B cell (primary cell): Measurements from ENCODE around the gene PEX14. TPM values are rescaled to one million over a fixed set of nuclear protein-coding genes. Genes with fewer than 3 reads are reported as not detected.

ENCODE experiments used
- ATAC-seq: fragments of 200-7000 bp; cut with Tn5 transposase; one replicate; pipeline ENCODE4 v1.10.0; 2021; ENCODE audit warnings: low read depth, mild to moderate bottlenecking, moderate number of reproducible peaks, moderate library complexity
- CTCF ChIA-PET: fragments of 350-600 bp; sonication (Branson Sonifier 250); formaldehyde crosslinking; loops from one replicate; lab custom pipeline; 2021; ENCODE audit warnings: antibody characterized with exemption, inconsistent platforms; lab: Charles Lee
- POLR2A ChIA-PET: fragments of 350-600 bp; sonication (Branson Sonifier 250); formaldehyde crosslinking; loops from one replicate; lab custom pipeline; 2021; ENCODE audit warnings: antibody characterized with exemption; lab: Charles Lee
- DNase-seq: peaks from one replicate; pipeline ENCODE4 v3.0.0; 2013
- H2AFZ ChIP-seq: 2 replicates; pipeline ENCODE4 v1.6.1; 2012; ENCODE audit warnings: mild to moderate bottlenecking, low read depth, low read length; ENCODE audit not compliant: insufficient read depth, poor library complexity, severe bottlenecking
- H3K27ac ChIP-seq, 2 donors: 1 replicate in 1 of 2; 2 replicates in 1 of 2; pipeline ENCODE4 v1.5.1; 2012 to 2013; ENCODE audit warnings: low read length in 2 of 2, mild to moderate bottlenecking in 2 of 2, moderate library complexity in 1 of 2
- H3K27me3 ChIP-seq, 4 experiments: fragments of 200-600 bp in 1 of 4; sonication (generic) in 1 of 4; replicated peaks in 1 of 4; 1 replicate in 2 of 4; 2 replicates in 2 of 4; pipeline versions ENCODE4 v1.6.1 to v1.7.0; 2013 to 2016; ENCODE audit warnings: low read length in 3 of 4, mild to moderate bottlenecking in 2 of 4, mixed read lengths in 1 of 4, moderate library complexity in 1 of 4; ENCODE audit not compliant: insufficient read depth in 4 of 4, control insufficient read depth in 3 of 4; ENCODE audit errors: control extremely low read depth in 1 of 4
- H3K36me3 ChIP-seq, 2 experiments: replicated peaks in 1 of 2; 1 replicate in 1 of 2; 2 replicates in 1 of 2; pipeline versions ENCODE4 v1.6.1 to v1.7.1; 2013; ENCODE audit warnings: low read length in 1 of 2; ENCODE audit not compliant: insufficient read depth in 2 of 2, control insufficient read depth in 1 of 2; ENCODE audit errors: control extremely low read depth in 1 of 2, extremely low read depth in 1 of 2
- H3K4me1 ChIP-seq, 2 donors: fragments of 200-600 bp in 1 of 2; sonication (generic) in 1 of 2; 1 replicate in 1 of 2; 2 replicates in 1 of 2; pipeline versions ENCODE4 v1.5.1 to v1.6.1; 2013 to 2017; ENCODE audit warnings: low read length in 2 of 2; ENCODE audit not compliant: control insufficient read depth in 2 of 2, insufficient read depth in 2 of 2
- H3K4me2 ChIP-seq: replicated peaks from 2 replicates; pipeline ENCODE3; 2012; ENCODE audit warnings: mild to moderate bottlenecking, low read depth, low read length; ENCODE audit not compliant: poor library complexity, severe bottlenecking
- H3K4me3 ChIP-seq, 5 experiments: fragments of 200-600 bp in 1 of 5; sonication (generic) in 1 of 5; 1 replicate in 3 of 5; 2 replicates in 2 of 5; pipeline versions ENCODE4 v1.5.1 to v1.7.0; 2011 to 2016; ENCODE audit warnings: low read length in 4 of 5, mild to moderate bottlenecking in 4 of 5, low read depth in 2 of 5, control low read depth in 1 of 5, moderate library complexity in 1 of 5; ENCODE audit not compliant: insufficient read depth in 1 of 5; ENCODE audit errors: control extremely low read depth in 1 of 5, extremely low read depth in 1 of 5
- H3K79me2 ChIP-seq: fragments of 200-600 bp; sonication (generic); one replicate; pipeline ENCODE4 v1.6.0; 2016; ENCODE audit warnings: low read length; ENCODE audit not compliant: control insufficient read depth, insufficient read depth
- H3K9ac ChIP-seq: fragments of 200-600 bp; sonication (generic); 2 replicates; pipeline ENCODE4 v1.6.1; 2017; ENCODE audit warnings: mild to moderate bottlenecking, low read length, moderate library complexity
- H3K9me3 ChIP-seq, 3 donors: one replicate each; pipeline versions ENCODE4 v1.6.1 to v1.7.1; 2013; ENCODE audit warnings: low read length in 2 of 3; ENCODE audit not compliant: control insufficient read depth in 2 of 3, insufficient read depth in 1 of 3; ENCODE audit errors: control extremely low read depth in 1 of 3
- H4K20me1 ChIP-seq: 2 replicates; pipeline ENCODE4 v1.6.0; 2012; ENCODE audit warnings: mild to moderate bottlenecking, low read length; ENCODE audit not compliant: insufficient read depth, control insufficient read depth, poor library complexity, severe bottlenecking
- H3K27ac Mint-ChIP-seq: one replicate; pipeline ENCODE4 v1.8.0; 2021; ENCODE audit warnings: mixed read lengths
- H3K27me3 Mint-ChIP-seq: one replicate; pipeline ENCODE4 v1.8.0; 2021; ENCODE audit warnings: mixed read lengths
- H3K4me1 Mint-ChIP-seq: one replicate; pipeline ENCODE4 v1.8.0; 2021; ENCODE audit warnings: mixed read lengths
- H3K4me3 Mint-ChIP-seq: one replicate; pipeline ENCODE4 v1.8.0; 2021; ENCODE audit warnings: mixed read lengths
- H3K9me3 Mint-ChIP-seq: one replicate; pipeline ENCODE4 v1.8.0; 2022; ENCODE audit warnings: mixed read lengths; ENCODE audit not compliant: insufficient read depth
- CTCF ChIP-seq: fragments of 200-600 bp; IDR thresholded peaks from one replicate; pipeline ENCODE4 v1.8.0; 2022; ENCODE audit warnings: antibody characterized with exemption, mild to moderate bottlenecking
- EZH2 ChIP-seq: IDR thresholded peaks from 2 replicates; pipeline ENCODE4 v1.6.1; 2012; ENCODE audit warnings: borderline replicate concordance, low read depth, mild to moderate bottlenecking, moderate library complexity, low read length; ENCODE audit not compliant: insufficient read depth, poor library complexity, severe bottlenecking
- WGBS: methylation state at CpG from one replicate; pipeline ENCODE4 v1.1.5; 2013; ENCODE audit warnings: missing lambda C conversion rate; ENCODE audit not compliant: insufficient coverage; 5-methylcytosine and 5-hydroxymethylcytosine counted together
- intact Hi-C: fragments of 100-400 bp; cut with micrococcal nuclease; formaldehyde crosslinking; loops from one replicate; pipeline ENCODE4 v1.10.0; 2022
- polyA plus RNA-seq: library from polyadenylated mRNA; depleted of rRNA; stranded (reverse); fragments of >200 nt; gene quantifications from 2 replicates; pipeline ENCODE4 v1.2.3, GENCODE V29; 2012
- total RNA-seq, 2 donors: library from RNA; stranded (reverse); fragments of 120-200 nt in 1 of 2; gene quantifications; 1 replicate in 1 of 2; 2 replicates in 1 of 2; pipeline versions ENCODE4 v1.2.3 to v1.2.4, GENCODE V29; 2013 to 2022

PEX14 gene
- total and polyA plus RNA-seq, 2 donors (not counting 1 experiment from before 2014, with no cell fraction given), result 14.1 to 19.3 TPM

GRCh38 chr1:10471411-10472219, 3.1 kb upstream of the PEX14 start:
- H3K4me2 ChIP-seq, result peak overlapping the region; percentile 88
- intact Hi-C loops, result loop anchor here (1.0 to 10.0 kb wide), 4 partner anchors 41 to 1333 kb away; partner anchors contain the start of genes CENPS, CLCN6, LZIC and MTHFR
- peak overlapping the region; percentile 87 for H3K4me3 Mint-ChIP-seq
- ChIA-PET POLR2A (no interaction called here), CTCF (interaction anchor here (1.3 to 3.4 kb wide), 3 partner anchors 21 to 41 kb away, joined by 3 to 14 read pairs (median 3); partner anchors contain the start of gene CENPS)
- no peaks in the 10 kb centered on the region for H3K27me3 Mint-ChIP-seq
- DNase-seq (no peak), ATAC-seq (no peak)
- H3K4me1 Mint-ChIP-seq, result peaks cover 44% of the 10 kb centered on the region
- peaks cover 0 to 7% (median 0%) of the 10 kb centered on the region in 3 donors for H3K9me3 ChIP-seq
- H3K9me3 Mint-ChIP-seq, result no peaks in the 10 kb centered on the region
- H4K20me1 ChIP-seq, result no peaks in the 10 kb centered on the region
- peaks cover 34 to 44% of the 10 kb centered on the region in 2 donors for H3K4me1 ChIP-seq
- peaks cover 31% of the 10 kb centered on the region for H3K79me2 ChIP-seq
- peak overlapping the region; percentile 19 to 74 for H3K27ac ChIP-seq
- peak overlapping the region; percentile 88 for H3K27ac Mint-ChIP-seq
- H2AFZ ChIP-seq, result peak overlapping the region; percentile 94
- H3K9ac ChIP-seq, result peak overlapping the region; percentile 74
- 27% methylated on average over 21 of the region's 23 CpGs for WGBS
- TF ChIP-seq CTCF, result no peak
- TF ChIP-seq EZH2, result no peak
- H3K27me3 ChIP-seq, result no peaks in the 10 kb centered on the region
- H3K36me3 ChIP-seq, result peaks cover 3 to 15% of the 10 kb centered on the region in 2 experiments
- peak overlapping the region; percentile 58 to 84 (median 80) for H3K4me3 ChIP-seq
